Fibroblast of lung (primary cell): ENCODE data around the gene TF.

Experiments
- CTCF ChIP-seq, 2 donors: IDR thresholded peaks in 1 of 2; conservative IDR thresholded peaks in 1 of 2; 1 replicate in 1 of 2; 2 replicates in 1 of 2; pipeline ENCODE4 v1.5.1; 2011 to 2012; ENCODE audit warnings: low read length in 2 of 2, control low read depth in 1 of 2, inconsistent platforms in 1 of 2, low read depth in 1 of 2, mild to moderate bottlenecking in 1 of 2
- EZH2 ChIP-seq: IDR thresholded peaks from 2 replicates; pipeline ENCODE4 v1.5.1; 2012; ENCODE audit warnings: low read length, control low read depth, mild to moderate bottlenecking; ENCODE audit errors: missing control alignments

DNA sequence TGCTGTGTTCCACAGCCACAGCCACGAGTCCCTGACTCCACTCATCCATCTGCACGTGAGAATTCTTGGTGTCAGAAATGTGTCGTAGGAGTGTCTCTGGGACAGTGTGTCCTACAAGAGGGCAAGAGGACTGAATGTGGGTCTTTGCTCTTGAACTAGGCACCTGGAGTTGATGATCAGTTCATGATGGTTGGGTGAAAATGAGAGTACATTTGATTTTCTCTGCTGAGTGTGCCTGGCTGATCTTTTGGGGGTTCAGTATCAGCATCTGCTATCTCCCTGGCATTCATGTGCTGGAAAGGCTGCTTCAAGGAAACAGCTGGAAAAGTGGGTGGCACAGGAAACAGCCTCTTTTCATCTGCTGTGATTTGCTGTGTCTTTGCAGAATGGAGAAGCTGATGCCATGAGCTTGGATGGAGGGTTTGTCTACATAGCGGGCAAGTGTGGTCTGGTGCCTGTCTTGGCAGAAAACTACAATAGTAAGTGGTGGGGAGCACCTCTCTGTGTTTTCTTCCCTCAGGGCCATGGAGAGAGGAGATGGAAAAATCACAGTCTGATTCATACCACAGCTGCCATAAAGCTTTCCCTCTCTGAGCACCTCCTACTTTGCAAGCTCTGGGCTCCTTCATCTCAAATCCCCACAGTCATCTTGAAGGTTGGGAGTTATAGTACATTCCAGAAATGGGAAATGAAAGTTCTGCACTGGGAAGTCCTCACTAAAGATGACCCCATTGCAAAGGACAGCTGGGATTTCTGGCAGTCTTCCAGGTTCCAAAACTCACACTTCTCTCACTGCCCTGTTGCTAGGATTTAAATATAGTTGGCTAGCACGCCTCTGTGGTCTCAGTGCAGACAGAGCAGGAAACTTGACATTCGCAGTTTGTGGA is 17.8 kb downstream of the TF start:
- TF ChIP-seq EZH2 (no peak), CTCF (conservative IDR thresholded peaks at IDR 0.05 in 1 of 2, IDR thresholded peaks at IDR 0.05 in 1 of 2; ENCODE audit: low read depth in 1 of 2, low read length in 2 of 2) (no peak)
